ENCODE measurements around the gene GMCL2. TPM values are rescaled to one million over a fixed set of nuclear protein-coding genes. Genes with fewer than 3 reads are reported as not detected.

GMCL2 gene
- total and polyA plus RNA-seq, 9 of the 15 experiments (the other 6 are each of a cell fraction or from before 2014, with no cell fraction given), result 0.04 TPM; not detected in 8

GRCh38 chr5:178153530-178154340, 33.4 kb downstream of the GMCL2 start, which contains the start of gene NHP2 (continued):
- TF ChIP-seq ZNF592 (IDR thresholded peaks at IDR 0.05) (no peak), TSC22D4 (tag; IDR thresholded peaks at IDR 0.05) (no peak), ELF4 (CRISPR knock-in tag; IDR thresholded peaks at IDR 0.05) (no peak), ILF3 (IDR thresholded peaks at IDR 0.05; ENCODE audit: borderline replicate concordance) (no peak), ZNF551 (CRISPR knock-in tag; IDR thresholded peaks at IDR 0.05) (no peak), E2F1 (CRISPR knock-in tag; IDR thresholded peaks at IDR 0.05) (no peak), EWSR1 (IDR thresholded peaks at IDR 0.05; ENCODE audit: borderline replicate concordance, low read depth, partially characterized antibody) (no peak), NFIX (CRISPR knock-in tag; IDR thresholded peaks at IDR 0.05; ENCODE audit: low read depth) (no peak), GTF2E2 (tag; IDR thresholded peaks at IDR 0.05) (no peak), PTRF (tag; IDR thresholded peaks at IDR 0.05) (no peak), ZNF77 (CRISPR knock-in tag; IDR thresholded peaks at IDR 0.05) (no peak), POLR2G (IDR thresholded peaks at IDR 0.05; ENCODE audit: low read depth, low read length) (peak; percentile 91), CBX8 (IDR thresholded peaks at IDR 0.05; ENCODE audit: borderline replicate concordance, extremely low read depth, low read depth, low read length, poor library complexity, severe bottlenecking) (no peak), ATF1 (CRISPR knock-in tag; IDR thresholded peaks at IDR 0.05) (peak; percentile 82), ATF1 (tag; IDR thresholded peaks at IDR 0.05) (peak; percentile 97), TFAP4 (CRISPR knock-in tag; IDR thresholded peaks at IDR 0.05; ENCODE audit: borderline replicate concordance) (peak; percentile 99), USF2 (CRISPR knock-in tag; IDR thresholded peaks at IDR 0.05) (no peak), PRMT5 (CRISPR knock-in tag; IDR thresholded peaks at IDR 0.05) (no peak), POLR3A (IDR thresholded peaks at IDR 0.05; ENCODE audit: borderline replicate concordance, extremely low read depth, insufficient read depth, insufficient read length) (no peak), MAFG (tag; conservative IDR thresholded peaks at IDR 0.05) (no peak), ZNF12 (CRISPR knock-in tag; IDR thresholded peaks at IDR 0.05) (no peak), ERF (CRISPR knock-in tag; IDR thresholded peaks at IDR 0.05) (no peak)

Data from K562 (cell line).